ENCODE data around the gene MET. TPM values are rescaled to one million over a fixed set of nuclear protein-coding genes. Genes with fewer than 3 reads are reported as not detected.

MET gene
- total RNA-seq, 1 experiment from 2014 or later = 5.0 TPM

DNA sequence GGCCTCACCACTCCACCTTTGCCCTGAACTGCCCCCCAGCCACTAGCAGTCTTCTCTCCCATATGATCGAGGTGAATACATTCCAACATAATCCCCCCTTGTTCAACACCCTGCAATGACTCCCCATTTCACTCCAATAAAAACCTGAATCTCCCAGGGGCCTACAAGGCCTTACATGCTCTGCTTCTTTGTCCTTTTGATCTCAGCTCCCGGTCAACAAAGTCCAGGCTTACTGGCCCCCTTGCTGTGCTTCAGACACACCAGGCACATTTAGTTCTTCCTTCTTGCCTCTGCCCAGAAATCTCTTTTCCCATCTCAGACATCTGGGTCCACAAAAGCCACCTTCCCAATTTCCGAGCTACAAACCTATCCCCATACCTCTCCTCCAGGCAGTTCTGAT is 14.0 kb downstream of the MET start:
- Histone ChIP-seq H3K27me3 (ENCODE audit: insufficient read depth, low read length) (no peaks in the 10 kb centered on the region), H3K14ac (ENCODE audit: insufficient read depth, low read length) (no peak overlapping the region), H2AFZ (ENCODE audit: low read length) (no peak overlapping the region), H2BK12ac (ENCODE audit: insufficient read length, low read depth, low read length) (no peak overlapping the region), H3K79me1 (ENCODE audit: insufficient read depth, low read depth, low read length, poor library complexity, severe bottlenecking) (no peaks in the 10 kb centered on the region), H3K23ac (ENCODE audit: insufficient read length, low read depth, low read length) (no peak overlapping the region), H2BK5ac (ENCODE audit: insufficient read length, low read length) (no peak overlapping the region), H4K8ac (replicated peaks; ENCODE audit: insufficient read length, low read depth, low read length) (no peak overlapping the region), H2BK120ac (ENCODE audit: low read depth, low read length, poor library complexity, severe bottlenecking) (no peak overlapping the region), H3K56ac (ENCODE audit: insufficient read length, low read depth, low read length) (no peak overlapping the region), H3T11ph (ENCODE audit: low read length) (no peak overlapping the region), H3K4ac (ENCODE audit: low read depth, low read length) (no peak overlapping the region), H3K4me2 (ENCODE audit: insufficient read depth, insufficient read length, low read length) (no peak overlapping the region), H3K4me1 (ENCODE audit: insufficient read depth, low read length) (peaks cover 3% of the 10 kb centered on the region; the same call in 1 of the 2 replicates), H4K91ac (ENCODE audit: insufficient read length, low read depth, low read length) (no peak overlapping the region), H2BK20ac (ENCODE audit: low read depth, low read length, poor library complexity, severe bottlenecking) (no peak overlapping the region), H4K20me1 (ENCODE audit: control insufficient read depth, insufficient read depth, insufficient read length) (no peaks in the 10 kb centered on the region), H4K5ac (ENCODE audit: insufficient read length, low read depth, low read length) (no peak overlapping the region), H3K9me3 (ENCODE audit: control insufficient read depth, low read depth, low read length) (no peaks in the 10 kb centered on the region), H3K9ac (ENCODE audit: extremely low read depth, insufficient read length, low read length) (no peak overlapping the region), H2BK15ac (ENCODE audit: low read depth, low read length) (no peak overlapping the region), H3K23me2 (ENCODE audit: insufficient read length, low read depth, low read length, poor library complexity, severe bottlenecking) (no peaks in the 10 kb centered on the region), H2AK5ac (ENCODE audit: insufficient read length, low read length) (no peak overlapping the region), H3K18ac (ENCODE audit: insufficient read length, low read depth, low read length) (no peak overlapping the region), H3K79me2 (ENCODE audit: insufficient read depth, low read length) (peaks cover 2% of the 10 kb centered on the region; the same call in 1 of the 2 replicates), H3K27ac (ENCODE audit: insufficient read length, low read depth, low read length) (no peak overlapping the region)
- no peaks in the 10 kb centered on the region; the same call in 1 of the 2 replicates for H3K27me3 Mint-ChIP-seq (ENCODE audit: low read depth)
- H3K36me3 Mint-ChIP-seq (ENCODE audit: insufficient read depth in 1 of 3, low read depth in 3 of 3) = peaks cover 0 to 3% (median 0%) of the 10 kb centered on the region in 3 experiments; a peak in 3 of 7 replicates
- no peak for DNase-seq
- TF ChIP-seq, protein P1, sequence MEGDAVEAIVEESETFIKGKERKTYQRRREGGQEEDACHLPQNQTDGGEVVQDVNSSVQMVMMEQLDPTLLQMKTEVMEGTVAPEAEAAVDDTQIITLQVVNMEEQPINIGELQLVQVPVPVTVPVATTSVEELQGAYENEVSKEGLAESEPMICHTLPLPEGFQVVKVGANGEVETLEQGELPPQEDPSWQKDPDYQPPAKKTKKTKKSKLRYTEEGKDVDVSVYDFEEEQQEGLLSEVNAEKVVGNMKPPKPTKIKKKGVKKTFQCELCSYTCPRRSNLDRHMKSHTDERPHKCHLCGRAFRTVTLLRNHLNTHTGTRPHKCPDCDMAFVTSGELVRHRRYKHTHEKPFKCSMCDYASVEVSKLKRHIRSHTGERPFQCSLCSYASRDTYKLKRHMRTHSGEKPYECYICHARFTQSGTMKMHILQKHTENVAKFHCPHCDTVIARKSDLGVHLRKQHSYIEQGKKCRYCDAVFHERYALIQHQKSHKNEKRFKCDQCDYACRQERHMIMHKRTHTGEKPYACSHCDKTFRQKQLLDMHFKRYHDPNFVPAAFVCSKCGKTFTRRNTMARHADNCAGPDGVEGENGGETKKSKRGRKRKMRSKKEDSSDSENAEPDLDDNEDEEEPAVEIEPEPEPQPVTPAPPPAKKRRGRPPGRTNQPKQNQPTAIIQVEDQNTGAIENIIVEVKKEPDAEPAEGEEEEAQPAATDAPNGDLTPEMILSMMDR (conservative IDR thresholded peaks at IDR 0.05) = no peak
- peak overlapping the region in 1 of 3 experiments; percentile 35; a peak in 2 of 7 replicates for H3K27ac Mint-ChIP-seq
- no peaks in the 10 kb centered on the region for H3K9me3 Mint-ChIP-seq
- H3K4me3 Mint-ChIP-seq = no peak overlapping the region
- WGBS (ENCODE audit: extremely low coverage, insufficient read length, low lambda C conversion rate) = no CpG with 5 or more reads among the region's 3 CpGs
- H3K4me1 Mint-ChIP-seq = peaks cover 36% of the 10 kb centered on the region in 2 experiments

All from H9 (cell line).